H1 (cell line): Measurements from ENCODE around the gene S100A8.

ENCODE experiments used
- ATF2 ChIP-seq: IDR thresholded peaks from 2 replicates; pipeline ENCODE4 v1.6.1; 2012; ENCODE audit warnings: low read length, inconsistent platforms
- CBX8 ChIP-seq: fragments of 300-800, 300-1000 bp; sonication (generic); IDR thresholded peaks from 2 replicates; pipeline ENCODE4 v1.7.1; 2016; ENCODE audit warnings: low read depth, low read length, borderline replicate concordance
- EGR1 ChIP-seq: IDR thresholded peaks from 2 replicates; pipeline ENCODE4 v1.6.1; 2011; ENCODE audit warnings: low read depth, low read length, borderline replicate concordance
- EP300 ChIP-seq, 2 experiments: IDR thresholded peaks; 1 replicate in 1 of 2; 2 replicates in 1 of 2; pipeline ENCODE4 v1.6.1; 2011 to 2012; ENCODE audit warnings: low read depth in 2 of 2, low read length in 2 of 2, mild to moderate bottlenecking in 2 of 2, borderline replicate concordance in 1 of 2, inconsistent platforms in 1 of 2, moderate library complexity in 1 of 2
- POLR2A ChIP-seq, 2 experiments: IDR thresholded peaks; 1 replicate in 1 of 2; 2 replicates in 1 of 2; pipeline ENCODE4 v1.6.1; 2011; ENCODE audit warnings: low read depth in 2 of 2, low read length in 2 of 2, mild to moderate bottlenecking in 2 of 2; ENCODE audit errors: control extremely low read depth in 1 of 2
- RXRA ChIP-seq: IDR thresholded peaks from 2 replicates; pipeline ENCODE4 v1.6.1; 2011; ENCODE audit warnings: low read depth, mild to moderate bottlenecking, low read length, moderate library complexity; ENCODE audit not compliant: insufficient read depth
- TCF12 ChIP-seq: IDR thresholded peaks from 2 replicates; pipeline ENCODE4 v1.6.1; 2011; ENCODE audit warnings: low read depth, mild to moderate bottlenecking, low read length
- TF ChIP-seq, protein P1 (sequence below), 3 experiments: IDR thresholded peaks; 1 replicate in 2 of 3; 2 replicates in 1 of 3; pipeline versions ENCODE4 v1.5.1 to v1.6.1; 2011; ENCODE audit warnings: low read length in 3 of 3, mild to moderate bottlenecking in 3 of 3, inconsistent platforms in 2 of 3, low read depth in 1 of 3, moderate library complexity in 1 of 3; ENCODE audit not compliant: insufficient read depth in 1 of 3; ENCODE audit errors: control extremely low read depth in 1 of 3

GRCh38 chr1:153430561-153430960 lies 39.7 kb upstream of the S100A8 start:
- TF ChIP-seq RXRA (no peak), ATF2 (no peak), EGR1 (no peak), TCF12 (no peak), EP300 (IDR thresholded peaks at IDR 0.05; ENCODE audit: borderline replicate concordance in 1 of 2, low read depth in 2 of 2, low read length in 2 of 2) (no peak), POLR2A (IDR thresholded peaks at IDR 0.05; ENCODE audit: control extremely low read depth in 1 of 2, low read depth in 2 of 2, low read length in 2 of 2) (no peak), CBX8 (no peak)
- TF ChIP-seq, protein P1, sequence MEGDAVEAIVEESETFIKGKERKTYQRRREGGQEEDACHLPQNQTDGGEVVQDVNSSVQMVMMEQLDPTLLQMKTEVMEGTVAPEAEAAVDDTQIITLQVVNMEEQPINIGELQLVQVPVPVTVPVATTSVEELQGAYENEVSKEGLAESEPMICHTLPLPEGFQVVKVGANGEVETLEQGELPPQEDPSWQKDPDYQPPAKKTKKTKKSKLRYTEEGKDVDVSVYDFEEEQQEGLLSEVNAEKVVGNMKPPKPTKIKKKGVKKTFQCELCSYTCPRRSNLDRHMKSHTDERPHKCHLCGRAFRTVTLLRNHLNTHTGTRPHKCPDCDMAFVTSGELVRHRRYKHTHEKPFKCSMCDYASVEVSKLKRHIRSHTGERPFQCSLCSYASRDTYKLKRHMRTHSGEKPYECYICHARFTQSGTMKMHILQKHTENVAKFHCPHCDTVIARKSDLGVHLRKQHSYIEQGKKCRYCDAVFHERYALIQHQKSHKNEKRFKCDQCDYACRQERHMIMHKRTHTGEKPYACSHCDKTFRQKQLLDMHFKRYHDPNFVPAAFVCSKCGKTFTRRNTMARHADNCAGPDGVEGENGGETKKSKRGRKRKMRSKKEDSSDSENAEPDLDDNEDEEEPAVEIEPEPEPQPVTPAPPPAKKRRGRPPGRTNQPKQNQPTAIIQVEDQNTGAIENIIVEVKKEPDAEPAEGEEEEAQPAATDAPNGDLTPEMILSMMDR (IDR thresholded peaks at IDR 0.05; ENCODE audit: control extremely low read depth in 1 of 3, insufficient read depth in 1 of 3, low read depth in 1 of 3, low read length in 3 of 3): no peak
